B cell (primary cell): ENCODE results near the gene CROT.

Experiments
- CTCF ChIP-seq: fragments of 200-600 bp; IDR thresholded peaks from one replicate; pipeline ENCODE4 v1.8.0; 2022; ENCODE audit warnings: antibody characterized with exemption, mild to moderate bottlenecking
- EZH2 ChIP-seq: IDR thresholded peaks from 2 replicates; pipeline ENCODE4 v1.6.1; 2012; ENCODE audit warnings: borderline replicate concordance, low read depth, mild to moderate bottlenecking, moderate library complexity, low read length; ENCODE audit not compliant: insufficient read depth, poor library complexity, severe bottlenecking

- TF ChIP-seq CTCF (no peak), EZH2 (no peak)
These were observed 14.5 kb upstream of the CROT start for GRCh38 chr7:87330942-87331341.
